Lower leg skin (tissue), 4 donors: ENCODE measurements around the gene THSD4. TPM values are rescaled to one million over a fixed set of nuclear protein-coding genes. Genes with fewer than 3 reads are reported as not detected.

ENCODE experiments used
- DNase-seq, 2 donors: peaks; one replicate each; pipeline ENCODE4 v3.0.0-alpha.2; 2019; ENCODE audit warnings: low spot score in 2 of 2
- H3K4me3 ChIP-seq: fragments of 200-600 bp; sonication (generic); 2 replicates; pipeline ENCODE4 v1.5.1; 2017; ENCODE audit warnings: mild to moderate bottlenecking, low read depth; ENCODE audit not compliant: poor library complexity, severe bottlenecking
- CTCF ChIP-seq, 3 donors: fragments of 450-650 bp; IDR thresholded peaks; one replicate each; pipeline ENCODE4 v1.5.1; 2016; ENCODE audit warnings: antibody characterized with exemption in 3 of 3, mild to moderate bottlenecking in 3 of 3, moderate library complexity in 2 of 3
- POLR2A ChIP-seq, 2 donors: fragments of 450-650 bp; IDR thresholded peaks; one replicate each; pipeline ENCODE4 v1.6.1; 2016 to 2017; ENCODE audit warnings: antibody characterized with exemption in 2 of 2, mild to moderate bottlenecking in 1 of 2, moderate library complexity in 1 of 2
- WGBS, 2 donors: methylation state at CpG; one replicate each; pipeline ENCODE4 v1.1.5; 2018; 5-methylcytosine and 5-hydroxymethylcytosine counted together
- intact Hi-C: fragments of 100-400 bp; cut with DNase I; formaldehyde crosslinking; loops from one replicate; pipeline ENCODE4 v1.15.0; 2023; ENCODE audit warnings: low total_unique reads
- total RNA-seq, 4 donors: library from RNA; depleted of rRNA; stranded (reverse); fragments of >200 nt; gene quantifications; one replicate each; pipeline ENCODE4 v1.1.0, GENCODE V29; 2016

The THSD4 gene
- total RNA-seq, 4 donors from 2014 or later = 9.3 to 39.2 (median 32.8) TPM

DNA sequence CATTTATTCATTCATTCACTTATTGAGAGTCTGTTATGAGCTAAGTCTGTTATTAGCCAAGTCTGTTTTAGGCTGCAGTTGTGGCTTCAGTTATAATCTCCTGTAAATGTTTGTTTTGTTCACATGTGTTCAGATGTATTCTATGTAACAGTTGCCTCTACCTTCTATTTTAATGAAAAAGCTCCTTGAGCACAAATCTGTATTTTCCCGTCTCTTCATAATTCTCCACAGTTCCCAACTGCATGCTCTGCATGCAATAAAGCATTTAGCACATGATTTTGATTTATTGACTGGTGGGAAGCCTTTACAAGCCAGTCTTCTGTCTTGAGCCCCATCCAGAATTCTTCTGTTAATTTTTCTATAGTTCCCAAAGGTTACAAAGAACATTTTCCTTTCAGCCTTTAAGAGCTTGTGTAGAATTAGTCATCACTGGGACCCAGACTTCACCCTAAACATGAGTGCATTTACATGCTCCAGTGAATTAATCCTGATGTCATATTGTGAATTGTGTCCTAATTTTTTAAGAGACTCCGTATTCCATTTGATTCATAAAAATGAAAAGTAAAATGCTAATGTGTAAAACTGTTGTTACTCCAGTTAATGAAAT is 572.7 kb downstream of the THSD4 start:
- no peak for DNase-seq
- TF ChIP-seq POLR2A (IDR thresholded peaks at IDR 0.05) = no peak
- TF ChIP-seq CTCF (IDR thresholded peaks at IDR 0.05) = no peak
- intact Hi-C loops = no loop called here
- 63% methylated on average over 2 of the region's 2 CpGs for WGBS, 2 donors
- no peak overlapping the region for H3K4me3 ChIP-seq

GRCh38 chr15:71688509-71689094 is 573.3 kb downstream of the THSD4 start:
- H3K4me3 ChIP-seq = no peak overlapping the region
- intact Hi-C loops = no loop called here
- 67 to 80% methylated on average over 3 of the region's 3 CpGs for WGBS, 2 donors
- TF ChIP-seq CTCF (IDR thresholded peaks at IDR 0.05) (no peak), POLR2A (IDR thresholded peaks at IDR 0.05) (no peak)
- no peak for DNase-seq

DNA sequence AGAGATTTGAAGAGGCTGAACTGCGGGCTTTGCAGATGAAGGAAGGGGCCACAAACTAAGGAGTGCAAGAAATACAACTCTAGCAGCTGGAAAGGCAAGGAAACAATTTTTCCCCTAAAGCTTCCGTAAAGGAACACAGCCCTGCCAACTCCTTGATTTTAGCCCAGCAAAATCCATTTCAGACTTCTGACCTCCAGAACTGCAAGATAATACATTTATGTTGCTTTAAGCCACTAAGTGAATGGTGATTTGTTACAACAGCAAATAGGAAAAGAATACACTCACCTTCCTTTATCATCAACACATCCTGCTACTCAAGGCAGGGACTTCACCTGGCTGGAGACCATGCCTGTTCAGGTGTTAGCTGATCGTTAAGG is 575.8 kb downstream of the THSD4 start:
- H3K4me3 ChIP-seq = no peak overlapping the region
- WGBS, 2 donors = 62 to 63% methylated on average over 3 of the region's 3 CpGs
- DNase-seq = no peak
- no peak for TF ChIP-seq POLR2A (IDR thresholded peaks at IDR 0.05)
- no peak for TF ChIP-seq CTCF (IDR thresholded peaks at IDR 0.05)
- intact Hi-C loops = no loop called here

GRCh38 chr15:71691458-71692417 is 576.5 kb downstream of the THSD4 start:
- no peak for DNase-seq
- intact Hi-C loops = no loop called here
- WGBS, 2 donors = 32 to 41% methylated on average over 12 of the region's 12 CpGs
- H3K4me3 ChIP-seq = no peak overlapping the region
- TF ChIP-seq CTCF (IDR thresholded peaks at IDR 0.05) (no peak), POLR2A (IDR thresholded peaks at IDR 0.05) (no peak)

GRCh38 chr15:71697236-71697635 is 582.0 kb downstream of the THSD4 start:
- TF ChIP-seq CTCF (IDR thresholded peaks at IDR 0.05) (no peak), POLR2A (IDR thresholded peaks at IDR 0.05) (no peak)
- no peak for DNase-seq
- intact Hi-C loops = no loop called here
- H3K4me3 ChIP-seq = no peak overlapping the region
- WGBS, 2 donors = 82 to 88% methylated on average over 6 of the region's 6 CpGs
